Fibroblast of the aortic adventitia (primary cell): Measurements from ENCODE around the gene ENTREP3. TPM values are rescaled to one million over a fixed set of nuclear protein-coding genes. Genes with fewer than 3 reads are reported as not detected.

Experiments
- DNase-seq: peaks from one replicate; pipeline ENCODE4 v3.0.0-alpha.2; 2010; ENCODE audit warnings: low read depth
- H3K4me3 ChIP-seq: 2 replicates; pipeline ENCODE4 v1.5.1; 2011; ENCODE audit warnings: low read depth, mild to moderate bottlenecking, control low read depth, low read length, moderate library complexity
- CTCF ChIP-seq: IDR thresholded peaks from 2 replicates; pipeline ENCODE4 v1.5.1; 2011; ENCODE audit warnings: mild to moderate bottlenecking, low read length, control low read depth, inconsistent platforms; ENCODE audit not compliant: insufficient read depth
- total RNA-seq: library from RNA; depleted of rRNA; stranded (reverse); fragments of >200 nt; gene quantifications from 2 replicates; pipeline ENCODE4 v1.2.3, GENCODE V29; 2012; ENCODE audit warnings: low replicate concordance

ENTREP3 gene
- total RNA-seq, 1 donor: 9.3 TPM

GRCh38 chr1:155286544-155286943, 31.3 kb upstream of the ENTREP3 start:
- H3K4me3 ChIP-seq: no peak overlapping the region
- DNase-seq: no peak
- TF ChIP-seq CTCF: no peak

GRCh38 chr1:155285631-155286044, 30.4 kb upstream of the ENTREP3 start:
- TF ChIP-seq CTCF: no peak
- DNase-seq: no peak

GRCh38 chr1:155285063-155285462, 29.8 kb upstream of the ENTREP3 start:
- TF ChIP-seq CTCF: no peak
- no peak overlapping the region for H3K4me3 ChIP-seq
- no peak for DNase-seq

More at GRCh38 chr1:155285631-155286044, 30.4 kb upstream of the ENTREP3 start:
- H3K4me3 ChIP-seq: no peak overlapping the region

- H3K4me3 ChIP-seq: no peak overlapping the region
- no peak for TF ChIP-seq CTCF
- no peak for DNase-seq
Measured at GRCh38 chr1:155284476-155284875, 29.2 kb upstream of the ENTREP3 start.

GRCh38 chr1:155282488-155283091, 27.3 kb upstream of the ENTREP3 start:
- TF ChIP-seq CTCF: no peak
- no peak for DNase-seq
- no peak overlapping the region for H3K4me3 ChIP-seq

GRCh38 chr1:155279268-155279667, 24.0 kb upstream of the ENTREP3 start:
- no peak for DNase-seq
- no peak for TF ChIP-seq CTCF
- no peak overlapping the region for H3K4me3 ChIP-seq

- DNase-seq: no peak
- no peak overlapping the region for H3K4me3 ChIP-seq
- TF ChIP-seq CTCF: no peak
Measured at GRCh38 chr1:155278689-155279160, 23.4 kb upstream of the ENTREP3 start.
